IMR-90 (cell line): Measurements from ENCODE around the gene MAGOH. TPM values are rescaled to one million over a fixed set of nuclear protein-coding genes. Genes with fewer than 3 reads are reported as not detected.

Experiments
- ATAC-seq: fragments of 200-7000 bp; cut with Tn5 transposase; 2 replicates; pipeline ENCODE4 v1.9.1; 2020; ENCODE audit warnings: low read depth, mild to moderate bottlenecking, moderate library complexity
- BruUV-seq: library from RNA; stranded (reverse); fragments of 400-500 nt; replicated peaks from 2 replicates; lab custom pipeline; 2021; lab: Mats Ljungman, UMichigan
- CTCF ChIA-PET: fragments of 300-600 bp; formaldehyde crosslinking; extraction: SDS; loops from one replicate; lab custom pipeline; 2021; ENCODE audit warnings: antibody characterized with exemption; lab: Yijun Ruan, JAX
- POLR2A ChIA-PET: fragments of 300-600 bp; sonication (Branson Sonifier 250); formaldehyde crosslinking; loops from one replicate; lab custom pipeline; 2022; ENCODE audit warnings: antibody characterized with exemption; ENCODE audit not compliant: unreplicated experiment; lab: Charles Lee
- DNase-seq: peaks from one replicate; pipeline ENCODE4 v3.0.0; 2013
- H2AFZ ChIP-seq: replicated peaks from 2 replicates; pipeline ENCODE3; 2013; ENCODE audit warnings: low read length, mild to moderate bottlenecking; ENCODE audit not compliant: poor library complexity
- H2AK5ac ChIP-seq: 2 replicates; pipeline ENCODE4 v1.6.1; 2013; ENCODE audit warnings: low read depth, low read length, inconsistent platforms
- H2AK9ac ChIP-seq: replicated peaks from 2 replicates; pipeline ENCODE3; 2013; ENCODE audit warnings: mild to moderate bottlenecking, low read depth, low read length, moderate library complexity; ENCODE audit not compliant: poor library complexity
- H2BK120ac ChIP-seq: 2 replicates; pipeline ENCODE4 v1.6.1; 2013; ENCODE audit warnings: low read depth, low read length, inconsistent platforms
- H2BK15ac ChIP-seq: 3 replicates; pipeline ENCODE4 v1.6.1; 2013; ENCODE audit warnings: low read depth, low read length, inconsistent platforms
- H2BK20ac ChIP-seq: 2 replicates; pipeline ENCODE4 v1.6.1; 2013; ENCODE audit warnings: low read depth, mild to moderate bottlenecking, inconsistent platforms, low read length, moderate library complexity
- H2BK5ac ChIP-seq: 2 replicates; pipeline ENCODE4 v1.6.1; 2013; ENCODE audit warnings: mild to moderate bottlenecking, low read depth, low read length, inconsistent platforms; ENCODE audit not compliant: poor library complexity, severe bottlenecking
- H3K14ac ChIP-seq: replicated peaks from 2 replicates; pipeline ENCODE4 v1.6.1; 2013; ENCODE audit warnings: low read depth, low read length, inconsistent platforms
- H3K18ac ChIP-seq: 2 replicates; pipeline ENCODE4 v1.6.1; 2013; ENCODE audit warnings: low read depth, low read length, control low read depth
- H3K23ac ChIP-seq: 2 replicates; pipeline ENCODE4 v1.6.1; 2013; ENCODE audit warnings: low read depth, low read length, inconsistent platforms
- H3K27ac ChIP-seq: 2 replicates; pipeline ENCODE4 v1.5.1; 2013; ENCODE audit warnings: mild to moderate bottlenecking, control low read depth, low read length; ENCODE audit not compliant: insufficient read depth
- H3K27me3 ChIP-seq: 2 replicates; pipeline ENCODE4 v1.6.1; 2013; ENCODE audit warnings: low read length; ENCODE audit not compliant: control insufficient read depth, insufficient read depth
- H3K36me3 ChIP-seq: 2 replicates; pipeline ENCODE4 v1.6.1; 2013; ENCODE audit warnings: low read length, mixed read lengths; ENCODE audit not compliant: control insufficient read depth, insufficient read depth
- H3K4ac ChIP-seq: 2 replicates; pipeline ENCODE4 v1.6.1; 2013; ENCODE audit warnings: low read depth, low read length, inconsistent platforms
- H3K4me1 ChIP-seq: 2 replicates; pipeline ENCODE4 v1.6.1; 2013; ENCODE audit warnings: low read length, mixed read lengths; ENCODE audit not compliant: control insufficient read depth, insufficient read depth
- H3K4me2 ChIP-seq: 2 replicates; pipeline ENCODE4 v1.6.1; 2013; ENCODE audit warnings: low read depth, mild to moderate bottlenecking, control low read depth, low read length, moderate library complexity
- H3K4me3 ChIP-seq: 2 replicates; pipeline ENCODE4 v1.5.1; 2013; ENCODE audit warnings: low read depth, mild to moderate bottlenecking, control low read depth, low read length, moderate library complexity; ENCODE audit not compliant: insufficient read depth
- H3K56ac ChIP-seq: 2 replicates; pipeline ENCODE4 v1.6.1; 2013; ENCODE audit warnings: low read length, inconsistent platforms; ENCODE audit not compliant: insufficient read depth; ENCODE audit errors: extremely low read depth
- H3K79me1 ChIP-seq, 2 experiments: 2 replicates each; pipeline ENCODE4 v1.6.1; 2013; ENCODE audit warnings: low read length in 2 of 2, inconsistent platforms in 1 of 2, low read depth in 1 of 2
- H3K9ac ChIP-seq: 2 replicates; pipeline ENCODE4 v1.6.1; 2013; ENCODE audit warnings: low read depth, low read length, control low read depth
- H3K9me1 ChIP-seq: 2 replicates; pipeline ENCODE4 v1.6.1; 2013; ENCODE audit warnings: low read length, inconsistent platforms; ENCODE audit not compliant: insufficient read depth
- H3K9me3 ChIP-seq: 2 replicates; pipeline ENCODE4 v1.6.1; 2013; ENCODE audit warnings: low read length; ENCODE audit not compliant: control insufficient read depth, insufficient read depth
- H4K20me1 ChIP-seq: 2 replicates; pipeline ENCODE4 v1.6.1; 2013; ENCODE audit warnings: low read length, inconsistent platforms; ENCODE audit not compliant: insufficient read depth
- H4K5ac ChIP-seq: 2 replicates; pipeline ENCODE4 v1.6.1; 2013; ENCODE audit warnings: mild to moderate bottlenecking, low read depth, low read length, control low read depth
- H4K8ac ChIP-seq, 2 experiments: 2 replicates each; pipeline ENCODE4 v1.6.1; 2013; ENCODE audit warnings: low read depth in 2 of 2, low read length in 2 of 2, control low read depth in 1 of 2, inconsistent platforms in 1 of 2
- H4K91ac ChIP-seq: 2 replicates; pipeline ENCODE4 v1.6.1; 2013; ENCODE audit warnings: low read depth, low read length, inconsistent platforms; ENCODE audit not compliant: insufficient read depth
- BHLHE40 ChIP-seq: fragments of 150-350 bp; IDR thresholded peaks from 2 replicates; pipeline ENCODE4 v1.6.1; 2016; ENCODE audit warnings: mild to moderate bottlenecking, low read depth, low read length
- FOS ChIP-seq: fragments of 150-350 bp; IDR thresholded peaks from 2 replicates; pipeline ENCODE4 v1.6.1; 2016; ENCODE audit warnings: low read depth, low read length
- WGBS, 2 experiments: methylation state at CpG; one replicate each; pipeline versions ENCODE4 v1.1.5 to v1.1.7; 2013; ENCODE audit warnings: missing lambda C conversion rate in 2 of 2; ENCODE audit not compliant: insufficient read length in 1 of 2; ENCODE audit errors: extremely low coverage in 2 of 2; 5-methylcytosine and 5-hydroxymethylcytosine counted together
- dilution Hi-C: fragments of 300-500 bp; cut with HindIII; formaldehyde crosslinking; loops from one replicate; pipeline ENCODE4 v1.14.3; 2018; ENCODE audit warnings: low sequenced_read_pairs; ENCODE audit not compliant: unreplicated experiment
- in situ Hi-C: fragments of 300-500 bp; cut with MboI; formaldehyde crosslinking; loops from 3 replicates; pipeline ENCODE4 v1.14.3; 2019; ENCODE audit warnings: low sequenced_read_pairs, inconsistent platforms, mixed read lengths
- intact Hi-C: fragments of 100-400 bp; cut with micrococcal nuclease; formaldehyde crosslinking; loops from 2 replicates; pipeline ENCODE4 v1.10.0; 2022
- polyA plus RNA-seq, 3 experiments: library from polyadenylated mRNA; depleted of rRNA; stranded (reverse); fragments of >200 nt; gene quantifications; 2 replicates each; pipeline ENCODE4 v1.2.3, GENCODE V29; 2012; ENCODE audit warnings: low replicate concordance in 1 of 3
- total RNA-seq: library from RNA; depleted of rRNA; stranded (reverse); fragments of >200 nt; gene quantifications from 2 replicates; pipeline ENCODE4 v1.2.3, GENCODE V29; 2012

MAGOH gene
- total and polyA plus RNA-seq, 2 of the 4 experiments (the other 2 are of a cell fraction) = 3.8 to 26.3 TPM

GRCh38 chr1:53250325-53250724, 12.0 kb upstream of the MAGOH start:
- H2AK9ac ChIP-seq = no peak overlapping the region

More at GRCh38 chr1:53250325-53250724, 12.0 kb upstream of the MAGOH start:
- Histone ChIP-seq H2BK120ac (no peak overlapping the region), H2BK20ac (0 out of 2 replicates have a peak overlapping the region, but pooled peaks have one; percentile 16), H3K79me1 (no peaks in the 10 kb centered on the region), H4K91ac (no peak overlapping the region), H3K36me3 (no peaks in the 10 kb centered on the region), H2BK5ac (no peak overlapping the region), H2BK15ac (no peak overlapping the region), H3K14ac (no peak overlapping the region), H3K9me3 (no peaks in the 10 kb centered on the region), H3K9me1 (peaks cover 21% of the 10 kb centered on the region), H3K56ac (no peak overlapping the region), H4K8ac (no peak overlapping the region), H3K23ac (no peak overlapping the region), H4K20me1 (no peaks in the 10 kb centered on the region), H3K4me2 (no peak overlapping the region), H3K18ac (no peak overlapping the region), H3K4me1 (peaks cover 11% of the 10 kb centered on the region), H3K9ac (no peak overlapping the region), H4K5ac (no peak overlapping the region), H3K27ac (no peak overlapping the region), H3K4me3 (no peak overlapping the region), H3K27me3 (no peaks in the 10 kb centered on the region), H2AK5ac (no peak overlapping the region), H2AFZ (no peak overlapping the region), H3K4ac (no peak overlapping the region)
- intact Hi-C loops = no loop called here
- DNase-seq (no peak), ATAC-seq (no peak)
- ChIA-PET CTCF (no interaction called here), POLR2A (no interaction called here)
- in situ Hi-C loops = no loop called here
- dilution Hi-C loops = no loop called here
- BruUV-seq = no TSS peak
- TF ChIP-seq BHLHE40 (no peak), FOS (no peak)
- WGBS, 2 experiments = 96 to 100% methylated on average over 2 to 3 of the region's 4 CpGs
